ENCODE data around the gene NR2C2.
"Not testable (repeated sequence)": the region's sequence is repeated elsewhere in the genome, so short reads cannot be mapped to it uniquely, and the experiment has no call there.

Gene NR2C2

GRCh38 chr3:14947100-14947885 lies at the start of gene NR2C2:
Gene NR2C2 (plus strand): TSS chr3:14947583. CDS start chr3:15003915, 56,332 bp downstream.
- peak; percentile 71 for DNase-seq (ENCODE audit: low read depth)

GRCh38 chr3:14898929-14899328 lies 48.5 kb upstream of the NR2C2 start:
- no peak for DNase-seq (ENCODE audit: low read depth)

- DNase-seq (ENCODE audit: low read depth): no peak
Observed at GRCh38 chr3:14899993-14900618, 47.3 kb upstream of the NR2C2 start.

GRCh38 chr3:14900881-14901873 lies 46.2 kb upstream of the NR2C2 start:
- DNase-seq (ENCODE audit: low read depth): no peak

DNA sequence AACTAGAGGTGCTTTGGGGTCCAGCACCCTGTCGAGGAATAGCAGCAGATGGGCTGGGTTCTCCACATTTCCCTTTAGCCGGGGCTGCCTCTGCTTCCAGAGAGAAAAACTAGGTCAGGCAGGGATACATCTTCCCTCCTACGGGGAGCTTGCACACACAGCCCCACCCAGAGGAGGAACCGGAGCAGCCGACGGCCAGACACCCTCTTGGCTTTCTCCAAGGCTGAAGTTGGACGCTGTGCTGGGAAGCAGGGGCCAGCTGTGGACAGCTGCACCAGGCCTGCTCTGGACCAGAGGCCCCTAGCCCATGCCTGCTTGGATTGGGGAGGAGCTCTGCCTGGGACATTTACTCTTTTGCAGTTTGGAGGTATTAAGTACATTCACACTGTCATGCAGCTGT lies 44.7 kb upstream of the NR2C2 start:
- DNase-seq (ENCODE audit: low read depth): no peak

DNA sequence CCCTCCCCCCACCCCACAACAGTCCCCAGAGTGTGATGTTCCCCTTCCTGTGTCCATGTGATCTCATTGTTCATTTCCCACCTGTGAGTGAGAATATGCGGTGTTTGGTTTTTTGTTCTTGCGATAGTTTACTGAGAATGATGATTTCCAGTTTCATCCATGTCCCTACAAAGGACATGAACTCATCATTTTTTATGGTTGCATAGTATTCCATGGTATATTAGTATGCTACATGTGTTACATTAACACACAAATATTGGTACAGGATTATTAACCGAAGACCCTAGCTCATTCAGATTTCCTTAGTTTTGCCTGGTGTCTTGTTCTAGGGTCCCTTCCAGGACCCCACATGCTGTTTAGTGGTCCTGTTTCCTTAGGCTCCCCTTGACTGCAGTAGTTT lies 43.9 kb upstream of the NR2C2 start:
- not testable (repeated sequence) for DNase-seq (ENCODE audit: low read depth)

DNA sequence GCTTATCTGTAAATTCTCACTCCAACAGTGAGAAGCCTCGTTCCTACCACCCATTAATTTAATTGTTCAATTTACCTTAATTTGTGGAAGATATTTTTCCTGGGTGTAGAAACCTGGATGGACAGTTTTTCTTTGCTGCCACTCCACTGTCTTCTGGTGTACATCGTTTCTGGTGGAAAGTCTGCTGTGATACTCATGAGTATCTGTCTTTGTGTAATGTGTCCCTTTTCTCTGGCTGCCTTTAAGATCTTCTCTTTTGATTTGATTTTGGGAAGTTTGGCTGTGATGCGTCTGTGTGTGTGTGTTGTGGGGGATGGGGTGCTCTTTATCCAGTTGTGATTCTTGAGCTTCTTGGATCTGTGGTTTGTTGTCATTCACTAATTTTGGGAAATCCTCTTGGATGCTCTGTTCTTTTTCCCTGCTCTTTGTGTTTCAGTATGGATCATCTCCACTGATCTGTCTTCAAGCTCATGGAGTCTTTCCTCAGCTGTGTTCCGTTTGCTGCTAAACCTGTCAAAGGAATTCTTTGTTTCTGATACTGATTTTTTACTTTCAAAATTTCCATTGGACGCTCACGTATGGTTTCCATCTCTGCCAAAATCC lies 42.2 kb upstream of the NR2C2 start:
- DNase-seq (ENCODE audit: low read depth): no peak

DNA sequence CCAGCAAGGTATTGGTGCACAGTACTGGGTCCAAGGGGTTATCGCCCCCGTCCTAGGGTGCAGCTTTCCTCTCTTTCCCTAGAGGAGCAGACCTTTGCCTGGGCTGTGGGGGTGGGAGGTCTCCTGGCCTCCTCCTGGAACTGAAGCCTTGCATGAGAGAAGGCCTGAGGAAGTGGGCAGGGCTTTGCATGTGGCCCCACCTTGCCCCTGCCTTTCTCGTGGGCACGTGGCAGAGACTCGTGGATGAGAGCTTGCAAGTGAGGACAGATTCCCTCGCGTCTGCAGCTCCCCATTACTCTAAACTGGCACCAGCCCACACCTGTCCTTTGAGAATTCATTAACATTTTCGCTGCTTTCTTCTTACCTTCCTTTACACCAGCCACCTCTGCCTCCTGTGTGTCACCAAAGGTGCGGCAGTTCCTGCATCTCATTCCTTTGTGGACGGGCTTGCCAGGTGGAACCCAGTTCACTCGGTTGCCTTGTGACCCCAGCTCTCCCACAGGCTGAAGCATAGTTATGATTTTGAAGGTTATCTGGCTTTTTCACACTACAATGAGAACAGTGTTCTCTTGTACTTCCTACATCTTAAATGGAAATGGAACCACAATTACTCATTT lies 40.9 kb upstream of the NR2C2 start:
- DNase-seq (ENCODE audit: low read depth): no peak

- no peak for DNase-seq (ENCODE audit: low read depth)
Observed at GRCh38 chr3:14907043-14907966, 40.1 kb upstream of the NR2C2 start.

GRCh38 chr3:14909250-14909649 lies 38.1 kb upstream of the NR2C2 start:
- DNase-seq (ENCODE audit: low read depth): no peak

DNA sequence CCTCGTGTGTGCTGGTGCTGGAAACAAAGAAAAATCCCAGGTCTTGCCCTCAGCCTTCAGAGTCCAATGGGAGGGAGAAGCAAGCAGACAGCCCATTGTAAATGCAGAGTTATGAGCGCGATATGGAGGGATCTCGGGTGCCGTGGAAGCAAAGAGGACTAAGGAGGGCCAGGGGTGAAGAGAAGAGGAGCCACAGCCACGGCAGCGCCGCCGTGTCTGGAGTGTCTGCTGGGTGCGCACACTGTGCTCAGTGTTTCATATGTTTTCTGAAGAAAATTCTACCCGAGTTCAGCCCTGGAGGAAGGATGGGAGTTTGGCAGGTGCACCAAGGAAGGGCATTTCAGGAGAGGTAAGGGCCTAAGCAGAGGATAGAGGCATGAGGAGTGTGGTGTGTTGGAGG lies 35.7 kb upstream of the NR2C2 start:
- no peak for DNase-seq (ENCODE audit: low read depth)

DNA sequence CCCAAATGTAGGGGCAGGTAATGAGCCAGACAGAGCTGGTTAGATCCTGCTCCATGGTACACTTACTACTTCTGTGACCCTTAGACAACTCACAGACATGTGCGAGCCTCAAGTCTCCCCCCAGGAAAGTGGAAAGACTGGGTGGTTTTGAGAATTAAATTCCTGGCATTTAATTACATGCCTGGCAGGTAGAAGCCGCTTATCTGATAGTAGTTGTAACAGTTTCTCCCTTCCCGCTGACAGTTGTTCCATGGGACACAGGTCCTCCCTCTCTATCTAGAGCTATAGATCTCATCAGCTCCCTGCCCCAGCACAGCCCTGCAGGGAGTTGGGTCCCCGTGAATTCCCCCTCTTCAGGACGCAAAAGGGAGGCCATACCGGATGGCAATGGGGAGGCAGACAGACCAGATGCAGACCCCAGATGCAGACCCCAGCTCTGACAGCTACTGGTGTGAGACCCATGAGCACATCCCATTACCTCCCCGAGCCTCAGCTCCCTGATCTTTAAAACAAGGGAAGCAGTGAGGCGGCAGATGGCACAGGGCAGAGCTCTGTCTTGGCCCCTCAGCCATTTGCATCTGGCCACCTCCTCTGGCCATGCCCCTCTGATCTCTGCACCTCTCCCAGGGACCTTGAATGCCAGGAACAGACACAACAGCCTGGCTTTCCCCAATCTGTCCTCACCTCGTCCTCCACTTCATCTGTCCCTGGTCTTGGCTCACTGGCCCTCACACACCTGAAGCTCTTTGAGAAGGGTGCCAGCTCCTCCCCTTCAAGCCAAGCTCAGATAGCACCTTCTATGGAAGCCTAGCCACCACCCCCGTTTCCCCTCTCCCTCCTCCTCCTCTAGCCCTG lies 34.1 kb upstream of the NR2C2 start:
- no peak for DNase-seq (ENCODE audit: low read depth)

- no peak for DNase-seq (ENCODE audit: low read depth)
Observed at GRCh38 chr3:14913926-14914778, 33.2 kb upstream of the NR2C2 start.

GRCh38 chr3:14914779-14915117 lies 32.6 kb upstream of the NR2C2 start:
- no peak for DNase-seq (ENCODE audit: low read depth)

GRCh38 chr3:14915636-14916222 lies 31.7 kb upstream of the NR2C2 start:
- no peak for DNase-seq (ENCODE audit: low read depth)

DNA sequence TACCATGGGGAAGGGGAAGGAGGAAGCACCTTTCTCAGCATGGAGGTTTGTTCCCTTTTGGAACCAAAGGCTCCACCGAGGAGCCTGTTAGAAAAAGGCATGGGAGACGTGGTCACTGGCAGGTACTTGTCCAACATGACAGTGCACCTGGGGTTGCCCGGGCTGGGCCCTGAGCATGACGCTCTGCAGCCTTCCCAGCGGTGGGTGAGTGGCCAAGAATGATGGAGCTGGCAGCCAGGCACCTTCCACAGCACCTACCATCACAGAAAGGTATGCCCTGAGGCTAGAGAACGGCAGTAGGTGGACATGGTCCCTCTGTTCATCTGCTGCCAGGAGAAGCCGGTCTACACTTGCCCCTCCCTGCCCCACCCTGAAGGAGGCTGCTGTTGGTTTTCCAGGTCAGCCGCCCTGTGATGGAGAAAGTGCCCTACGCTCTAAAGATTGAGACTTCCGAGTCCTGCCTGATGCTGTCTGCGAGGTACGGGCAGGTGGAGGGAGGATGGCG lies 29.0 kb upstream of the NR2C2 start:
- DNase-seq (ENCODE audit: low read depth): no peak

DNA sequence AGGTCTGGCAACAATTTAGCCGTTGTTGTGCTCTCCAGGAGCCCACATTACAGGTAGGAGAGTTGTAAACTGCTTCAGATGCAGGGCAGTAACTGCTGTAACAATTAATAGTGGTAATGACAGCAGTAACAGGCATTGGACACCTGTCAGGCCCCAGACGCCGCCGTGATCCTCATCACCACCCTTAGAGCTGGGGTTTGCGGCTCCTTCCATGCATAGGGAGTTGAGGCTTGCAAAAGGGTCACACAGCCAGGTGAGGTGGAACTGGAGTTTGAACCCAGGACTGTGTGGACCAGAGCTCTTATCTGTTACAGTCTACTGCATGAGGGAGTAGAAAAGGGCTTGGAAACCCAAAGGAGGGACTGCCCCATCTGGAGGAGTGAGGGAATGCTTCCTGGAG lies 26.8 kb upstream of the NR2C2 start:
- DNase-seq (ENCODE audit: low read depth): no peak

DNA sequence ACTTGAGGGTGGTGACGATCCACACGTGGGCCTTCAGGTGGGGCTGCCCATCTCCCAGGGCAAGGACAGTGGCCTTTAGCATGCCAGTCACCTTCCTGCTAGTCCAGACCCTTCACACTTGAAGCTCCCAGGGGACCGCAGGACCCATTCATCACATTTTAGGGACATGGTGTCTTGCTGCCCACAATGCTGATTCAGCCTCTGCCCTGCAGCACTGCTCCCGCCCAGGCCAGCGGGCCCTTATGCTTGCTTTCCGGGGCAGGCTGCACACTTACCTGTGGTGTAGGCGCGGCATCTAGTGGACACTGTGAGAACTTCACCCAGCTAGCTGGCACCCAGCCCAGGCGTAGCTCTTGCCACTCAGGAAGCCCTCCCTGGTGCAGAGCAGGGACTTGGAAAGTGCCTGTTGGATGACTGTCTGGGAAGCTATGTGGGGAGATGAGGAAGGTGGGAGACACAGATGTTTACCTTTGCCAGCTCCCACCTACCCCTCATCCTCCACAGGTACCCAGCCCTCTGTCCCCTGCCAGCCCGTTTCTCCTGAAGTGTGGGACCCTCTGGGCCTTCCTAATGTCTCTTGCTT lies 26.3 kb upstream of the NR2C2 start:
- peak; percentile 60 for DNase-seq (ENCODE audit: low read depth)
